Measurements from ENCODE around the gene PLA2G15.

Gene PLA2G15

DNA sequence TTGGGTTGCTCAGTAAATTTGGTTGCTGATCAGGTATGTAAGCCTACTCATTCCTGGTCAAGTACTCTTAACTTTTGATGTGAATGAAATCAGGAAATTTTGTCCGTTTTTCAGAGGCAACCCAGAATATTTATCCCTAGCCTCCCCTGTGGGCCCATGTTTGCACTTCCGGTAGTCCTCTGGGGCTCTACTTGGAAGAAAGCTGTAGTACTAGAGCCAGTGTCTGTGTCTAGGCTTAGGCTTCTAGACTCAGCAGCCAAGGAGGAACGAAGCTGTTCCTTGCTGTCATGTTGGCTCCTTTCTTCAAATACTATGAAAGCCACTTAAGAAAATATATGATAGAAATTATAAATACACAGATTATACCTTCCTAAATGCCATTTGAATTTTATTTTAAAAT is 30.4 kb upstream of the PLA2G15 start:
- no peak overlapping the region for H3K27ac Mint-ChIP-seq
- H3K4me3 Mint-ChIP-seq = no peak overlapping the region
- no peaks in the 10 kb centered on the region for H3K9me3 Mint-ChIP-seq
- H3K27me3 Mint-ChIP-seq (ENCODE audit: low read depth) = no peaks in the 10 kb centered on the region
- TF ChIP-seq, protein P1, sequence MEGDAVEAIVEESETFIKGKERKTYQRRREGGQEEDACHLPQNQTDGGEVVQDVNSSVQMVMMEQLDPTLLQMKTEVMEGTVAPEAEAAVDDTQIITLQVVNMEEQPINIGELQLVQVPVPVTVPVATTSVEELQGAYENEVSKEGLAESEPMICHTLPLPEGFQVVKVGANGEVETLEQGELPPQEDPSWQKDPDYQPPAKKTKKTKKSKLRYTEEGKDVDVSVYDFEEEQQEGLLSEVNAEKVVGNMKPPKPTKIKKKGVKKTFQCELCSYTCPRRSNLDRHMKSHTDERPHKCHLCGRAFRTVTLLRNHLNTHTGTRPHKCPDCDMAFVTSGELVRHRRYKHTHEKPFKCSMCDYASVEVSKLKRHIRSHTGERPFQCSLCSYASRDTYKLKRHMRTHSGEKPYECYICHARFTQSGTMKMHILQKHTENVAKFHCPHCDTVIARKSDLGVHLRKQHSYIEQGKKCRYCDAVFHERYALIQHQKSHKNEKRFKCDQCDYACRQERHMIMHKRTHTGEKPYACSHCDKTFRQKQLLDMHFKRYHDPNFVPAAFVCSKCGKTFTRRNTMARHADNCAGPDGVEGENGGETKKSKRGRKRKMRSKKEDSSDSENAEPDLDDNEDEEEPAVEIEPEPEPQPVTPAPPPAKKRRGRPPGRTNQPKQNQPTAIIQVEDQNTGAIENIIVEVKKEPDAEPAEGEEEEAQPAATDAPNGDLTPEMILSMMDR (IDR thresholded peaks at IDR 0.05; ENCODE audit: unreplicated experiment in 3 of 3) = no peak
- H3K4me1 Mint-ChIP-seq = no peaks in the 10 kb centered on the region
- H3K36me3 Mint-ChIP-seq (ENCODE audit: low read depth) = peaks cover 4% of the 10 kb centered on the region

DNA sequence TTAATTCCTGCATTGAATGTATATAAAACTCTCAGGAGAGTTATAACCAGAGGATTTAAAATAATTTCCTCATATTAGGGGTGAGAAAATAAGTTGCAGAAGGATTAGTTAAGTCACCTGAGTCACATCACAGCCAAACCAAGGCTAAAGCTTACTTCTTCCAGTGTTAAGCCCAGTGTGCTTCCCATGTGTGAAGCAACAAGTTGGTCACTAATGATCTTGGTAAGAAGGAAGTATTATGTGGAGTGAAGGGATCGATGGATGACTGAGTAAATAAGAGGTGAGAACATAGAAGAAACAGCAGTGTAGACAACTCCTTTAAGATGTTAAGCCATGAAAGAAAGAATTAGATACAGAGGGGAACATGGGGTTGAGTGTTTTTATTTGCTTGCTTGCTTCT is 29.9 kb upstream of the PLA2G15 start:
- no peak overlapping the region for H3K4me3 Mint-ChIP-seq
- H3K27me3 Mint-ChIP-seq (ENCODE audit: low read depth) = no peaks in the 10 kb centered on the region
- no peak overlapping the region for H3K27ac Mint-ChIP-seq
- no peaks in the 10 kb centered on the region for H3K9me3 Mint-ChIP-seq
- H3K36me3 Mint-ChIP-seq (ENCODE audit: low read depth) = peaks cover 4% of the 10 kb centered on the region
- TF ChIP-seq, protein P1 (IDR thresholded peaks at IDR 0.05; ENCODE audit: unreplicated experiment in 3 of 3) = no peak
- H3K4me1 Mint-ChIP-seq = no peaks in the 10 kb centered on the region

DNA sequence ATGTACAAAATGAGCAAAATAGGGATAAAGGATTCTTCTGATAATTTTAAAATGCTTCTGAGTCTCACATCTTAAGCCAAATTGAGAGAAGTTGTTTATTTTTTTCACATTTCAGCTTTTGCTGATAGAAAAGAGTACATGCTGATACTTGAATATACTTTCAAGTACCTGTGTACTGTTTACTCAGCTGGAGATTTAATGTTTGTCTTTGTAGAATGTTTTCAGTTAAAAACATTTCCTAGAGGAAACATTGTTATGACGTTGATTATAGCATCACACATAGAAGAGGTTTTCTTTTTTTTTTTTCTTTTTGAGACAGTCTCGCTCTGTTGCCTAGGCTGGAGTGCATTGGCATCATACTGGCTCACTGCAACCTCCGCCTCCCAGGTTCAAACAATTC is 28.9 kb upstream of the PLA2G15 start:
- no peaks in the 10 kb centered on the region for H3K4me1 Mint-ChIP-seq
- no peaks in the 10 kb centered on the region for H3K27me3 Mint-ChIP-seq (ENCODE audit: low read depth)
- TF ChIP-seq, protein P1 (IDR thresholded peaks at IDR 0.05; ENCODE audit: unreplicated experiment in 3 of 3) = no peak
- no peaks in the 10 kb centered on the region for H3K9me3 Mint-ChIP-seq
- H3K4me3 Mint-ChIP-seq = no peak overlapping the region
- H3K27ac Mint-ChIP-seq = no peak overlapping the region
- H3K36me3 Mint-ChIP-seq (ENCODE audit: low read depth) = peaks cover 8% of the 10 kb centered on the region

DNA sequence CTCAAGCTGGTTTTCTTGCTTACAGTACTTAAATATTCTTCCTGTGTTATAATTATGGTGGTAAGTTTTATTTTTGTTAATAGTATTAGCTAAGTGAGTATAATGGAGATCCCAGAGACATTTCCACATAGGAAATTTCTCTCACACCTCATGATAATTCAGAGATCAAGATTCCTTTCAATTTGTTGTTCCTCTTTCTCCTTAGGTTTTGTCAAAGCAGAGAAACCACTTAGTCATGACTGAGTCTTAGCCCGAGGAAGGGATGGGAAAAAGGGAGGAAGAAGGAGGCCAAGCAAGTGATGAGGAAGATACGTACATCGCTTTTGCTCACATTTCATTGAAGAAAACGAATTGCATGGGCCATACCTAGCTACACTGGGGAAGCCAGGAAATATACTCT is 27.7 kb upstream of the PLA2G15 start:
- Mint-ChIP-seq H3K4me3 (no peak overlapping the region), H3K4me1 (no peaks in the 10 kb centered on the region), H3K27ac (no peak overlapping the region), H3K9me3 (no peaks in the 10 kb centered on the region), H3K27me3 (ENCODE audit: low read depth) (no peaks in the 10 kb centered on the region), H3K36me3 (ENCODE audit: low read depth) (peaks cover 11% of the 10 kb centered on the region)
- TF ChIP-seq, protein P1 (IDR thresholded peaks at IDR 0.05; ENCODE audit: unreplicated experiment in 3 of 3) = no peak

DNA sequence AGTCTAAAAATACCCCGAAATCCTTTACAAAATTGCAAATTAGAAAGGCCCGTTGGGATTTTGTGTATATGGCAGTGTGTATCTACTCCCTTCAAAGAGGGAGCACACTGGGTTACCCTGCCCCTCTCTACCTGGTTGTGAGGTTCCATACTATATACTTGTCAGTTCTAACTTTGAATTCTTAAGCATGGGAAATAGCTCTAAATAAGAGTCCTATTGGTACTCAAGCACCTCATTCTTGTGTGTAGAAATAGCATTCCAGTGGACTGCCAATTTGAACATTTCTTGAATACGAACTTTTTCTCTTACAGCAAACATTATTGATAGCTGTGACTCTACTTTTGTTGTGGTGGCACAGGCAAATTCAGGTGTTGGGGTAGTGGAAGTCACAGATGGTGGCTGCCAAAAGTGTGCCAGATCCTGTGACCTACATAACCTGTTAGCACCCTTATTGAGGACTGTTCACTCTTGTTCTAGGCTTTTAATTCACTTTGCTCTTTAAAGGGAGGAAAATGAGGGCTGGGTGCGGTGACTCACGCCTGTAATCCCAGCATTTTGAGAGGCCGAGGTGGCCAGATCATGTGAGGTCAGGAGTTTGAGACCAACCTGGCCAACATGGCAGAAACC is 25.3 kb upstream of the PLA2G15 start:
- no peaks in the 10 kb centered on the region for H3K27me3 Mint-ChIP-seq (ENCODE audit: low read depth)
- H3K36me3 Mint-ChIP-seq (ENCODE audit: low read depth) = peaks cover 11% of the 10 kb centered on the region
- H3K9me3 Mint-ChIP-seq = no peaks in the 10 kb centered on the region
- H3K27ac Mint-ChIP-seq = no peak overlapping the region
- H3K4me1 Mint-ChIP-seq = no peaks in the 10 kb centered on the region
- TF ChIP-seq, protein P1 (IDR thresholded peaks at IDR 0.05; ENCODE audit: unreplicated experiment in 3 of 3) = no peak
- H3K4me3 Mint-ChIP-seq = no peak overlapping the region

DNA sequence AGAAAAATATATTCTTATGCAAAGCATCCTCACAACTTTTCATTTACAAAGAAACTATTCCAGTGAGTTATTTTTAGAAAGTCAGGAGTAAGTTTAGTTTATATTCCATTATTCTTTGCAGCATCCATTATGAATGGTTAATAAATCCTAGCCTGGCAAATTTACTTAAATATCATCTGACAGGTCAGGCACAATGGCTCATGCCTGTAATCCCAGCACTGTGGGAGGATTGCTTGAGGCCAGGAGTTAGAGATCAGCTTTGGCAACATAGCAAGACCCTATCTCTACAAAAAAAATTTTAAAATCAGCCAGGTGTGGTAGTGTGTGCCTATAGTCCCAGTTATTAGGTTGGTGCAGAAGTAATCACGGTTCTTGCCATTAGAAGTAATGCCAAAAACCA is 22.1 kb upstream of the PLA2G15 start:
- Mint-ChIP-seq H3K4me3 (no peak overlapping the region), H3K9me3 (no peaks in the 10 kb centered on the region), H3K27ac (no peak overlapping the region), H3K4me1 (peaks cover 5% of the 10 kb centered on the region), H3K36me3 (ENCODE audit: low read depth) (peaks cover 7% of the 10 kb centered on the region), H3K27me3 (ENCODE audit: low read depth) (no peaks in the 10 kb centered on the region)
- TF ChIP-seq, protein P1 (IDR thresholded peaks at IDR 0.05; ENCODE audit: unreplicated experiment in 3 of 3) = no peak
